HG03060 (cell line): Measurements from ENCODE around the gene MAST4.
"Not testable (repeated sequence)": the region's sequence is repeated elsewhere in the genome, so short reads cannot be mapped to it uniquely, and the experiment has no call there.

Source experiments
- ATAC-seq: cut with Tn5 transposase; IDR thresholded peaks from one replicate; pipeline ENCODE4 v1.9.1; 2021; ENCODE audit warnings: low read depth, moderate number of reproducible peaks; ENCODE audit not compliant: unreplicated experiment

Gene MAST4

DNA sequence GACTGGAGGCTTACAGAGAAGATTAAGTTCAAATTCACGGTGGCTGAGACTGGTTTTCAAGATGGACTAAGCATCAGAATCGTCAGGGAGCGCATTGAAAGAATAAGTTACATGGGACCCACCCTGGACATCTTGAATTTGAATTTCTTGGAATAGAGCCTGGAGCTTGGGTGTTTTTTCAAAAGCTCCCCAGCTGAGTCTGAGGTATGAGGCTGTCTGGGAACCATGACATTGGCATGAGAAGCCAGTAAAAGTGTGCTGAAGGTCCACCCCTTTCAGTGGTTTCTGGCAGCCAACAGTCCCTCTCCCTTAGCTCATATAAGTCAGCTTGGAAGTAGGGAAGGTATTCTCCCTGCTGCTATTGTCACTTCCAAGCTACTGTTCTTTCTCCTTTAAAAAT lies 97.8 kb downstream of the MAST4 start:
- no peak for ATAC-seq

DNA sequence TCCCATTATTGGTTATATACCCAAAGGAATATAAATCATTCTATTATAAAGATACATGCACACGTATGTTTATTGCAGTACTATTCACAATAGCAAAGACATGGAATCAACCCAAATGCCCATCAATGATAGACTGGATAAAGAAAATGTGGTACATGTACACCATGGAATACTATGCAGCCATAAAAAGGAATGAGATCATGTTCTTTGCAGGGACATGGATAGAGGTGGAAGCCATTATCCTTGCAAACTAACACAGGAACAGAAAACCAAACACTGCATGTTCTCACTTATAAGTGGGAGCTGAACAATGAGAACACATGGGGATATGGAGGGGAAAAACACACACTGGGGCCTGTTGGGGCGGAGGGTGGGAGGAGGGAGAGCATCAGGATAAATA lies 99.6 kb downstream of the MAST4 start:
- ATAC-seq: not testable (repeated sequence)

DNA sequence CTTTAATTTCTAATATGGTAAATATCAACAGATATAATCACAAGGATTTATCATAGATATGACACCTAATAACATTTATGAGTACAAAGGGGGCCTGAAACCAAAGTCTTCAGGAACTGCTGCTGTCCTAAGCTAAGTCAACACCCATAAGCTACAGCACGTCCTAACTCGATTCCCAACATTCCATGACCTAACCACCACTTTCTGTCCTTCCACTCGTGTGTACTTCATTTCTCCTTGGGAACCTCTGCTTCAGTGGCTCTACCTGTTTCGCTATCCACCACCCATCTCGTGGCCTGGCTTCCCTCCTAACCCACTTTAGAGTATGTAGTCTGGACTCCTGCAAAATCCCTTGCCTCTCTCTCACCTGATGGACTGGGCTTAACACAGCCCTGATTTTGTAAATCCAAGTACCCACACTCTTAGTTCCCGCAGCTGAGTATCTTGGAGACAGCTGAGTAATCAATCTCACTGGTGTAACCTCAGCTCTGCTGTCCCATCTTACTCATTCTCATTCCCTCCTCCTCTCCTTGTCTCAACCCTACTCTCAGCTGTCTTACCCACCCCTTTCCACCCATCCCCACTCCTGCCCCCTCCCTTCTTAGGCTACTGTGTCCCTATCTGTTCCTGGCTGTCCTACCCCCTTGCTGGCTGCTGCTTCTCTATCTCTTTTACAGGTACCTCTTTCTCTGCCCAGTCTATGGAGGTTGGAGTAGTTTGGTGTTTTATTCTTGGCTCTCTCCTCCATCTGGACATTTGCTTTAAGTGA lies 101.8 kb downstream of the MAST4 start:
- ATAC-seq: no peak

DNA sequence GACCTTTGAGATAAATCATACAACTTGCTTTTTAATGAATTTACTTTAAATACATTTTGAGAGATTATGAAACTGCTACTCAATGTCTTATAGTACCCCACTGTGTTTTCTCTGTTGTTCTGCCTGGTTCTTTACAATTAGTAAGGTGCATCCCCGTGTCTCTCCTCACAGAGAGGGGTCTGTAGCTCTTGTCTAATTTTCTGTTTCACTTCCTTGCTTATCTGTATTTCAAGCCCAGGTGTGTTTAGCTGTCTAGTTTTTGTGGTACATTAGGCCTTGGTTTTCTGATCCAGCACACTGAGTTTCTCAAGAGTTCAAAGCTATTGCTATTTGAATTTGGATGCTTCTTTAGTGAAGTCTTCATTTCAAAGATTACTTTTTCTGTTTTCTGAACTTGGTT lies 105.1 kb downstream of the MAST4 start:
- peak; percentile 62 for ATAC-seq

DNA sequence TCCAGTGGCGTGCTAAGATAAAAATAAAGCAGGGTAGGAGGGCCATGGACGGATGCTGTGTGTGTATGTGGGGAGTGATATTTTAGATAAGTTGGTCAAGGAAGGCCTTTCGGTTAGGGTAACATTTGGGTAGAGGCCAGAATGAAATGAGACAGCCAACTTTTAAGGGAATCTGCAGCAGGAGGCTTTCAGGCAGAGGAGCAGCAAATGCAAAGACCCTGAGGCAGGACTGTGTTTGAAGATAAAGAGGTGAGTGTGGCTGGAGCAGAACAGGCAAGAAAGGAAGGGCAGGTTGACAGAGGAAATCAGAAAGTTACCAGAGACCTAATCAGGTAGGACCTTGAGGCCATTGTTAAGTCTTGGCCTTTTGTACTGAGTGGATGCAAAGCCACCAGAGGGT lies 106.2 kb downstream of the MAST4 start:
- no peak for ATAC-seq

DNA sequence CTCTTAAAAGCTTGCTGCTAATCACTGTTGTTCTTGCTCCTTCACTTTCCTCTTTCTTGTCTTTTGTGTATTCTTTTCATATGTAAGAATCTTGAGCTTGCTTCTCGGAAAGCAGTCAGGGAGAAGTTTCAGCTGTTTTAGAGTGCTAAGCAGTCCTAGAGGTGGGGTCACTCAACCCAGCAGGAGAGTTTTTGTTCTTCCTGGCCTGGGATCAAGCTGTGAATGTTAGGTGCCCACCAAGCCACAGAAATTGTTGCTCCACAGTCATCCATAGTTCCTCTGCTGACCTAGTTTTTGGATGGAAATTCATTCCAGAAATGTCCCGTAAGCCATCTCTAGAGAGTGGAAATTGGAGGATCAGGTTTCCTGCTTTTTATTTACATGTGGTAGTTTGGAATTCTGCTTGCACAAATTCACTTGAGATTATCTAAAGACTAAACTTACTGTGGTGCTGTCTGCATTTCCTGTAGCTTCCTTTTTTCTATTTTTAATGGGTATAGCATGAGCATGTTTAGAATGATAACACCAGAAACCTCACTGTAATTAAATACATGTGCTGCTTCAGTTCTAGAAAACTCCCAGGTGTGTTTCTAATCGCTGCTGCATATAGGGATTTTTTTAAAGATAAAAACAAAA lies 108.7 kb downstream of the MAST4 start:
- no peak for ATAC-seq

DNA sequence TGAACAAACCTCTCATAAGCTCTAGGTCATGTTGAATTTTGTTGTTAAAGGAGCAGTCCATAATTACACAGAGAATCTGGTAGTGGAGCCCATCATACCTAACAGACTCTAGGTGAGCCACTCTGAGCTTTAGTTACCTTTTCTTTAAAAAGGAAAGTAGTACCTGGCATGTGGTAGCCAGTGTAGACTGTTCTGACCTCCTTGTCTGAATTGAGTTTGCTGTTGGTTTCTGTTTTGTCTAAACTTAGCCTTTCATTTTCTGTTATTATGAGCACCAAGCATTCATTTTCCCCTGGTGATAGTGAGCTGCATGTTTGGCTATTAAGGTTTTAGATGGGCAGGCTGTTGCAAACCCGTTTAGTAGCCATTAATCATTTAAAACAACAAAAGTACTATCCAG lies 112.2 kb downstream of the MAST4 start:
- no peak for ATAC-seq

DNA sequence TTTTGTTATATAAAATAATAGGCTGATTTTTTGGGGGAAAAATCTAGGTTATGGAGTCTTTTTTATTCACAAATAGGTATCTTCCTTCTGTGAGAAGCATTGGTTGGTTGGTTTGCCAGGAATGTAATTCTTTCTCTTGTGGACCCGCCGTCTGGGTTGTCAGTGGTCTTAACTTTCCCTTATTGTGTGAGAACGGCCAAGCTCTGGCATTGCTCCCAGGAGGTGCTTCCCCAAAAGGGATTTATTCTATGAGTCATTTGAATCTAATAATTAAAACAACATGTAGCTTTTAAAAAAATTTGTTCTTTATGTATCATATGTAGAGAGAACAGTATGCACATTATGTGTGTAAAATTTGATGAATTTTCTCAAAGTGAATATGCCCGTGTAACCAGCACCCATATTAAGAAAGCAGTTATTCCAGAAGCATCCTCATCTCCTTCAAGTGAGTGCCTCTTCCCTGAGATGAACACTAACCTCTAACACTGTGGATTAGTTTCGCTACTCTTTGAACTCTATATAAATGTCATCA lies 114.4 kb downstream of the MAST4 start:
- no peak for ATAC-seq

DNA sequence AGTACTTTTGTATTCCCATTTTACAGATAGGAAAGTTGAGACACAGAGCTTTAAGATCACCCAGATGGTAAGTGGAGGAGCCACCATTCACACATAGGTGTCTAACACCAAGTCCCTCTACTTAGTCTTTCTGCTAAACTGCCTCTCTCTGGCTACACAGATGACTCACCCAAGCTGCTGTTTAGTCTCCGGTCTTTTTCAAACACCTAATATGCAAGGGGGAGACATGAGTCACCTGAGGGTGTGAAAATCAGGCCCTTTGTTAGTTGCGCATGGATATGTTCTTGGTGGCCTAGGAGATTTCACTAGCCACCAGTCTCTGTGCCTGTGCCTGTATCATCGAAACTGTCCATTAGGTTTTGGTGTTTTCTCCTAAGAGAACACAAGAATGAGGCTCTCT lies 117.8 kb downstream of the MAST4 start:
- ATAC-seq: peak; percentile 61

DNA sequence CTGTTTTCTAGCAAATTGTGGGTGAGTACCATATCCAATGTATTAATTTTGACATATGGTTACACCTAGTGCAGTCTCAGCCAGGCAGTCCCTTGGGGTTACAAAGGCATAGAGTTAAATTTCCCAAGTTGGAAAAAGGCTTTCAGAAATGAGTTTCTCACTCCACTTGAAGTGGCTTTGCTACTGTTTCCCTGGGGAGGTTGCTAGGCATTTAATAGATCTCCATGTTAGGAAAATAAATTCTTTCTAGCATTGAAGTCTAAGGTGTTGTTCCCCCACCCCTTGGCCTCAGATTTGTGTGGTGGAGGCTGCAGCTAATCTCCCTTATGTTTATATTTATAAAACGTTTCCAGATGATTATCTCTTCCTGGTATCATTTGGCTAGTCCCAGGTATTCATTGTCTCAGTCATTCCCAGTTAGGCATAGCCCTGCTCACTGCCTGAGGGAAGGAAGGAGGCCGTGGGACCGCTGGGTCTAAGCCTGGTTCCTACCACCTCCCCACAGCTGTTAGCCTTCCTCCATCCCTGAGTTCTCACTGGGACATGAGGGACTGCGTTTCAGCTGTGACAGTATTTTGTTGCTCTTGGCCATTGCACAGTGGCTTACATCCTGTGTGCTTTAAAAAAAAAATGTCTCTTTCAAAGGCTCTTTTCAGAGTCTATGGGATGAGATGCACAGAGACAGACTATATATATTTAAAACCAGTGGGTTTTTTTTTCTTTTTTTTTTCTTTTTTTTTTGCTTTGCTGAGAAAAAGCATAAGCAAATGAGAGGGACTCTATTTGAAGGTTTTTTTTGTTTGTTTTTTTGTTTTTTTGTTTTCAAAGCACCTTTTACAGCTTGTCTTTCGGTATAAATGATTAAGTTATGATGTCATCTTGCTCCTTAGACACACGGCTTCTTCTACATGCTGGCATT lies 121.5 kb downstream of the MAST4 start:
- ATAC-seq: no peak

DNA sequence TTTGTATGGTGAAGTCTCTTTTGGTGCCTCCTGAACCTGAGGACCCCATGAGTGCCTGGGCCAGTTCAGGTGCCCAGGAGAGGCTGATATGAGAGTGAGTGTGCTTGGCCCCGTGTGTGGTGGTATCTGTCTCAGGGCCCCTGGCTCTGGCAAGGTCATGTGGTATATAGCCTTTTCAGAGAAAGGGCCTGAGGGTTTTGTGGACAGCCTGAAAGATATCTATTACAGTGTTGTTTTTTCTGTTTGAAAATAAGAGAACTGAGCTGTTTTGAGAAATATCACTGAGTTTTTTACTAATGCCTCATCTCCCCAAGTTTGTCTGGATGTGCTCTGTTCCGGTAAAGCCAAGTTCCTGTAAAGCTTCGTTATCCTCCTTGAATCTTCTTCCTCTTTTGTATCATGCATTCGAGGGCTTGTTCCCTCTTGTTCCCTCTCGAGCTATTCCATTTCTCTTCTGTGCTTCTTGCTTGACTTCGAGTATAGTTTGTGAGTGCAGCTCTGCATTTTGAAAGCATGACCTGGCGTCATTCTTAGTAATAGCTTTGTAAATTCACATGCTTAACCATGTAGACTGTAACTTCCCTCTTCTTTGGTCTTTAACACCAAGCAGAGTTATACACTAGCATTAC lies 122.3 kb downstream of the MAST4 start:
- ATAC-seq: no peak

DNA sequence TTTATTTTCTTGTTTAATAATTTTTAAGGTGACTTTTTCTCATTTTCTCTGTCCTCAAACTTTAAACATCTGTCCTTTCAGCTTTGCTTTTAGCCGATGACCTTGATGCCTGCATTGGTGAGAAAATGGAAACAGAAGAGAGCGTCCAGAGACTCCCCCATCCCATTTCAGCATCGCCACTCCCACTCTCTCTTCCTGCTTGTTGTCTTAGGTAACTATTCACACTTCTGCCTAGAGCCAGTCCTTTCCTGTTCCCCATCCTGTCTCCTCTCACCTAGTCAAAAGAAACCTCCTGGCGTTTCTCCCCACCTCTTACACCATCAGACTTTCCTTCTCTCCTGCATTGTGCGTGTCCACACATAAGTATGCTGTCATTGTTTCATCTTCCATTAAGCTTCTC lies 124.6 kb downstream of the MAST4 start:
- no peak for ATAC-seq

DNA sequence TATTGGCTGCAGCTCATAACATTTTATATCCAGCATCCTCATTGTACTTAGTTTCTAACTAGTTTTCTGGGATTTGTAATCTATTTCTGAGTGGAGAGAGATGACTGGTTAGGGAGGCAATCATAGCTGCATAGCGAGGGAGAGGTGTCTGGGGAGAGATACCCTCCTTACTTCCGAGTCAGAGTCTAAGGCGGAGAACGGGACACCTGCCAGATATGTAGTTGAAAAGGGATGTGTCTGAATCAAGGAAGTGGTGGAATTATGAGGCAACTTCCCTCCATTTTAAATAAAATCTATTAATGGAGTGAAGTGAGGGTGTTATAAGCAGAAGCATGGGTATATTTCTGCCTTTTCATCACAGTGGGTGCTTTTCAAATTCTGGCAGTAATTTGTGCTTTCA lies 126.5 kb downstream of the MAST4 start:
- no peak for ATAC-seq

DNA sequence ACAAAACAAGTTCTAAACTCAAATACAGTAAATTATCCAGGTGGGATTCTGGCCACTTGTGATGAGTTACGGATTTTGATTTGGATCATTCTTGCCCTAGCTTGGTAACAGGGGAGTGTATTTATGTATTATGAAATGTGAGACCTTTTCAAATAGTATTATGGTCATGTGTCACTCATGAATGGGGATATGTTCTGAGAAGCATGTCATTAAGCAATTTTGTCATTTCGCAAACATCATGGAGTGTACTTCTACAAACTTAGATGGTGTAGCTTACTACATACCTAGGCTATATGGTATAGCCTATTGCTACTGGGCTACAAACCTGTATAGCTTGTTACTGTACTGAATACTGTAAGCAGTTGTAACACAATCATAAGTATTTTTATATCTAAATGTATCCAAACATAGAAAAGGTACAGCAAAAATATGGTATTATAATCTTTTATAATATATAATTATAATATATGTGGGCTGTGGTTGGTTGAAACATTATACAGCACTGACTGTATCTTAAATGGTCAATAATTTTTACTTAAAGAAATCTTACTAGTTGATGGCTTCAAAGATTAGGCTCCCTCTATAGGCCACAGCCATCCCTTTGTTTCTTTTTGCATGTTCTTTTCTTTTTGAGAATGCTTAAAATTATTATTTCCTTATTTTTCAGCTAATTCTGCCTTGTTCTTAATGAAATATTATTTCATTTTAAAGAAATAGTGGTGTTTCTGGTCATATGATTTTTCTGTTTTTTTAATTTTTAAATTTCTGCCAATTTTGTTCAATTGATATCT lies 128.4 kb downstream of the MAST4 start:
- no peak for ATAC-seq

DNA sequence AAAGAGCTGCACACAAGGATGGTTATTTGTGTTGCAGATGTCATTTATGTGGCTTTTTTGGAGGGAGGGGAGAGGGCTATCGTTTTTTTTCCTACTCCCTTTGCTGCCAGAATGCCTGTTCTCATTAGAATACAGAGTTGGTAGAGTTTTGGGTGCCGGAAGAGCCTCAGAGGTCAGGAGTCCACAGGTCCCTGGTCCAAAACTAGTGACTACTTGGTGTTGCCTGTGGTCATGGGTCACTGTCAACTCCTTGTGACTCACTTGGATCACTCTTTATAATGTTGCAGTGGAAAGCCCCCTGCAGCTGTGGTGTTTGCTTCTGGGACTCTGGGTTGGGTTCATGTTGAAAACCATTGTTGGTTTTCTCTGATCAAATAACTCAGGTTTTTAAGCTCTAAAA lies 131.4 kb downstream of the MAST4 start:
- no peak for ATAC-seq

DNA sequence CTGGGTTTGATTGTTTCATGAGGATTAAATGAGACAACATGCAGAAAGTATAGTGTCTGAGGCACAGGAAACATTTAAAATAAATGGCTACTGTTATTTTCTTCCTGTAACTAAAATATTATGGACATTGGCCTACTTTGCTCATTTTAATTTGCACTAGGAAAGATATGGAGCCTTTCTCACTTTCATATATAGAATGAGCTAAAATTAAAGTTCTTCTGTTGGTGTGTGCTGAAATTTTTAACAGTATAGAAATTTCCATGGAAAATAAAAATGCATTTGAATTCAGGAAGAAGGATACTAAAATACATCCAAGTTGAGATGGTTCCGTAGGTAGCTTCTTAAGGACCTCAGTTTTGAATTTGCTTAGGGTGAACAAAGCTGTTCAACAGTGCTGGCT lies 131.9 kb downstream of the MAST4 start:
- ATAC-seq: no peak

DNA sequence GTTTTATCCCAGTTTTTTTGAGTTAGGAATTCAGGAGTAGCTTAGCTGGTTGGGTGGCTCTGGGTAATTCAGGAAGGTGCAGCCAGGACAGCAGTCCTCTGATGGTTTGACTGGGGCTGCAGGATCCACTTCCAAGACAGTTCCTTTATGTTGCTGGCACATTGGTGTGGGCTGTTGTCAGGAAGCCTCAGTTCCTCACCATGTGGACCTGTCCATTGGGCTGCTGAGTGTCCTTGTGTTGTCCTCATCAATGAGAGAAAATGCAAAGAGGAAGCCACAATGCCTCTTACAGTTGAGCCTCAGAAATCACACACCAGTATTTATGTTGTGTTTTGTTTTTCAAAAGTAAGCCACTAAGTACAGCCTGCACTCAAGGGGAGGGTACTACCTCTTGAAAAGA lies 140.9 kb downstream of the MAST4 start:
- ATAC-seq: no peak

DNA sequence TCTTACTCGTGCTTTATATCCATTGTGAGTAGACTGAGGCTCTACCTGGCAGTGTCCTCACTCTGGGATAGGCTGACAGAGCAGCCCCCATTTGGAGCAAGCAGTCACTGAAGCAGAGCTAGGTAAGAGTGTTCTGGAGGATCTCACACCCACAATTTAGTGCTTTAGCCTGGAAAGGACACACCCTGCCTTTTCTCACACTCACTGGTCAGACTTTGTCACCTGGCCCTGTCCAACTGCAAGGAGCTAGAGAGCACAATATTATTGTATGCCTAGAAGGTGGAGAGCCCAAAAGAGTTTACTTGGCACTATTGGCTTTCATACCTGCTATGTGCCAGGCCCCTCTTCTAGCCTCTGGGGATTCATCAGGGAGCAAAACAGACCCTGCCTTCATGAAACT lies 141.9 kb downstream of the MAST4 start:
- no peak for ATAC-seq

DNA sequence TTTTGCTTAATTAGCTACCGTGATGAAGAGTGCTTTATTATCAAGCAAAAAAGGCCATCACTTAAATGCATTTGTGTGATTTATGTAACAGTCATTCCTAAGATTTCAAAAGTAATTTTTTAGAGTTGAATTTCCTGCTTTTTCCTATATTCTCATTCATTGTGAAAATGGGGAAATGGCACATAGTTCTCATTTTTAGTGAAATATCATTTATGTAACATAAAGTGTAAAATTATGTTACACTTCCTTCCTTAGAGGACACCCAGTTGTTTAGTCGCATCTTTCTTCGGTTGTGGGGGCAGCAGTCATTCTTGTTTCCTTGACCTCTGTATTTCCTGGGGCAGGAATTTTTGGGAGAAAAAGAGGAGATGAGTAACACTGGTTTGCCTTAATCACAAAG lies 142.8 kb downstream of the MAST4 start:
- no peak for ATAC-seq

DNA sequence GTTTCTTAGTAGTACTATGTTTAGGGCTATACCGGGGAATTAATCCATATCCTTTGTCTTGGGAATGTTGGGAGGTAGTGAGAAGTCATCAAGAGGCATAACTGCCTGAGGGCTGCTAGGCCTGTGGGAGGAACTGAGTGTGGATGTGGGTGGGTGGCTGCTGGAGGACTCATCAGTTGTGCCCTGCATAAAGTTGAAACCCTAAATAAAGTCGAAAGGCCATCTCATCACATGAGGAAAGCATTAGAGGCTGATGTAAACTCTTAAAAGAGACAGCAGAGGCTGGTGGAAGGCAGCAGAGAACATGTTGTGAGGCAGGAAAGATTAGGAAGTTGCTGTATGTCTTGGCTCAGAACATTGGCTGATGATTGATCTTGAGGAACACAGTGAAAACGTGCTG lies 143.8 kb downstream of the MAST4 start:
- no peak for ATAC-seq
